GM18526 (cell line): ENCODE measurements around the gene CUBN.

Experiments used
- POLR2A ChIP-seq: IDR thresholded peaks from 3 replicates; pipeline ENCODE4 v1.6.1; 2011; ENCODE audit not compliant: insufficient read length; ENCODE audit errors: extremely low read depth

Gene CUBN

DNA sequence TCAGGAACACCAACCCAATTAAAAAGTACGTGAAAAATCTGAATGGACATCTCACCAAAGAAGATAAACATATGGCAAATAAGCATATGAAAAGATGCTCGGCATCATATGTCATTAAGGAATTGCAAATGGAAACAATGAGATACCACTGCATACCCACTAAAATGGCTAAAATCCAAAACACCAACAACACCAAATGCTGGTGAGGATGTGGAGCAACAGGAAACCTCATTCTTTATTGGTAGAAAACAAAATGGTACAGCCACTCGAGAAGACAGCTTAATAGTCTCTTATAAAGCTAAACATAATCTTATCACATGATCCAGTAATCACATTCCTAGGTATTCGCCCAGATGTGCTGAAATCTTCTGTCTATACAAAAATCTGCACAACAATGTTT lies 325.5 kb downstream of the CUBN start:
- no peak for TF ChIP-seq POLR2A

DNA sequence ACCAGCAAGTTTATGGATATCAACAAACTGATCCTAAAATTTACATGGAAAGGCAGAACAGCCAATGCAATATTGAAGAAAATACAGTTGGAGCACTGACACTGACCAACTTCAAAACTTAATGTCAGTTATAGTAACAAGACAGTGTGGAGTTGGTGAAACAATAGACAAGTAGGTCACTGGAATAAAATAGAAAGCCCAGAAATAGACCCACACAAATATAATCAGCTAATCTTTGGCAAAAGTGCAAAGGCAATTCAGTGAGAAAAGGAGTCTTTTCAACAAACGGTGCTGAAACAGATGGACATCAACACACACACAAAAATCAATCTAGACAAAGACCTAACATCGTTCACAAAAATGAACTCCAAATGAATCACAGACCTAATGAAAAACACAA lies 326.1 kb downstream of the CUBN start:
- no peak for TF ChIP-seq POLR2A

DNA sequence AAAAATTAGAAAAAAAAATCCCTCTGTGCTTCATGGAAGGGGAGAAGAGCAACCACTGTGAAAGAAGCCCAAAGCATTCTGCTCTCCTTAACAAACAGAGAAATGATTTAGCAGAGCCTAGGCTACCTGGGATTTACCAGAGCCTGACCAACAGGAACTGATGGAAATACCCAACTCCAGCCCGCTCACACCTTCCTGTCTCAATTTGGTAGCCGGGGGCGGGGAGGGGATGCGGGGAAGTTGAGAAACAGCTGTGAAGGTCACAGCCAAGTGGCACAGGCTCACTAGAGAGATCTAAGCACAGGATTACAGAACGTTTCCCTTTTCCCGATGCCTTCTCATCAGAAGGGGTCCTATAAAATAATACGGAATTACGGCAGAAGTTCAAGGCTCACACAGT lies 330.0 kb downstream of the CUBN start:
- no peak for TF ChIP-seq POLR2A

DNA sequence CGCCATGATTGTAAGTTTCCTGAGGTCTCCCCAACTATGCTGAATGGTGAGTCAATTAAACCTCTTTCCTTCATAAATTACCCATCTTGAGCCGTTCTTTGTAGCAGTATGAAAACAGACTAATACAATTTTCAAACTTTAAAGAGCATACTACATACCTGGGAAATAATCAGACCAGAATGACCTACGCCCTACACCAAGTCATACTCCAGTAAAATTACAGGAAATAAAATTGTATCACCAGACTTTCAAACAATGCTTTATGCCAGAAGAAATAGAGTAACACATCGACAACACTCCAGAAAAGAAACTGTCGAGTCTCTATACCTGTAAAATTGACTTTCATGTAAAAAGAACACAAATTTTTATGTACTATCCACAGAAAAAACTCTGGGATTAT lies 331.0 kb downstream of the CUBN start:
- no peak for TF ChIP-seq POLR2A

DNA sequence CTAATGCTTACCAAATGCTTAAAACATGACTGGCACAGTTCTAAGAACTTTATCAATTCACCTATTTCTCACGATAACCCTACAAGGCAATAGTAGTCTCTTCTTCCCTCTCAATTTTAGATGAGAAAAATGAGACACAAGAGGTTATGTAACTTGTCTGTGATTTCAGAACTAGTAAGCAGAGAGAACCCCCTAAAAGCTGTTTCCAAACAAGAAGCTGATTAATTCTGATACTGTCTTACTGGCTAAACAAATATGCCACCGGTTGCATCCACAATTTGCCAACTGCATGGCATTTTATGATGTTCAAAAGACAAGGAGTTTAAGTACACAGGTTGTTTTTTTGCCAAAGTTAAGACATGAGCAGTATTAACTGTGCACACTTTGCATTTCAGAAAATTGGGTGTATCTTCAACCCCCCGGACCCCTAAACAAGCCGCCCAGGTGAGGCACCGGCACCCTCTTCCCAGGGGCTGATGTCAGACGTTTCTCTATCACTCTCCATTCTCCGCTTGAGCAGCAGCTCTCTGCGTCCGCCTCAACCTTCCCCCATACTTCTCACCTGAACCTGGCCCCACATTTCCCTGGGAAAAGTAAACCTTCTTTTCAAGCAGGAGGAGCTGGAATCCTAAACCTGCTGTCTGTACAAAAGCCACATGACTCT lies 334.1 kb downstream of the CUBN start:
- TF ChIP-seq POLR2A = no peak

DNA sequence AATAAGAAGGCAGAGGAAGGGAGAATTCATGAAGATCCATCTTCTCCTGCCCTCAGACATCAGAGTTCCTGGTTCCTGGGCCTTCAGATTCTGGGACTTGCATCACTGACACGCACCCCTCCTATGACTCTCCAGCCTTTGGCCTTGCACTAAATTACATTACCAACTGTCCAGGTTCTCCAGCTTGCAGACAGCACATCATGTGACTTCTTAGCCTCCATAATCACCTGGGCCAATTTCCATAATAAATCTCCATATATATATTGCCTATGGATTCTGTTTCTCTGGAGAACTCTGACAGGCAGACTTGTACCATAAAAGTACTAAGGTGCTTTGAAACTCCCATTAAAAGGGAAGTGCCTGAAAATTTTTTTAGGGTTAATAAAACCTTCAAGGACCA lies 335.6 kb downstream of the CUBN start:
- no peak for TF ChIP-seq POLR2A

DNA sequence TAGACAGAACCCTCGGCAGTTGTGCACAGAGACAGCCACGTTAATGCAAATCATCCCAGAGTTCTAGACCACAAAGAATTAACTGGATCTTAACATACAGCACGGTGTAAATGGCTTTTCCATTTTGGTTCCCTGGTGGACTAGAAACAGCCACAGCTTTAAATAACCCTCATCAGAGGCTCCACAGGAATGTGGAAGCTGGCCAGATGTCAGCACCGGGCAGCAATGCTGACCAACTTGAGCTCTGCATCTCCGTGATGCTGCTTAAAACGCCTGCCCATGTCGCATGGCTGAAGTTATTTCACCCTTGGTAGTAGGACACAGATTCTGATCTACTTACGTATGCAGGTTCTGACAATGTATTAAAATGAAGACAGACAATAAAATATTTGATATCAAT lies 336.9 kb downstream of the CUBN start:
- no peak for TF ChIP-seq POLR2A

DNA sequence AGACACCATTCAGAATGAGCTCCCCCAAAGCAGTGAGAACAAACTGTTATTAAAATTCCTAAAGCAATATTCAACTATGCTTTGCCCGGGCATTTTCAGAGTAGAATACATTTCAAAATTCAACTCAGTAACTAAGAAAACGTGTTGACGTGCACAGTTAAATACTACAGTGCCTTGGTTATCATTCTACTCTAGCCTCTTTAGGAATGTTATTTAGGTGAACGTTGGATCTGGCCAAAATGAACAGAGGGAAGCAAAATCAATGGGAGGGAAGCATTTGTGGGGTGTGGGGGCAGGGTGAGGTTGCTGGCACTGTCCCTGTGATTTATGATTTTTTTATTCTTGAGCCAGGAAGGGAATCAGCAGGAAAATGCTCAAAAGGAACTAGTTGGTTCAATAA lies 339.8 kb downstream of the CUBN start:
- TF ChIP-seq POLR2A = no peak

DNA sequence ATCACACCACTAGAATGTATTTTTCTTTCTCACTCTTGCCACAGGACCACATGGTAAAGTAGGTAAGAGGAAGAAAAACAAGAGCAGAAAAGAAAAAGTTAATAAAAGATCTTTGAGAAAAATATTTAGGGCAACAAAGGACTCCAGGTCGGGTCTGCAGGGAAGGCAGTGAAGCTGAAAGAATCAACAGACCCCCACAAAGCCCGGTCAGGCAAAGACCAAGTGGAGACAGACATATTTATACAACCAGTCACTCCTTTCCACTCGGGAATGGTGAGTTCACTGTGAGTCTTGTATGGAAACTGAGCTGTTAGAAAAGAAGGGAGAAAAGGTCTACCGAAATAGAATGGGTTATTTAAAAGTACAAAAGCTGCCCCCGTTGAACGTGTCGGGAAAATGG lies 340.4 kb downstream of the CUBN start:
- TF ChIP-seq POLR2A = no peak

DNA sequence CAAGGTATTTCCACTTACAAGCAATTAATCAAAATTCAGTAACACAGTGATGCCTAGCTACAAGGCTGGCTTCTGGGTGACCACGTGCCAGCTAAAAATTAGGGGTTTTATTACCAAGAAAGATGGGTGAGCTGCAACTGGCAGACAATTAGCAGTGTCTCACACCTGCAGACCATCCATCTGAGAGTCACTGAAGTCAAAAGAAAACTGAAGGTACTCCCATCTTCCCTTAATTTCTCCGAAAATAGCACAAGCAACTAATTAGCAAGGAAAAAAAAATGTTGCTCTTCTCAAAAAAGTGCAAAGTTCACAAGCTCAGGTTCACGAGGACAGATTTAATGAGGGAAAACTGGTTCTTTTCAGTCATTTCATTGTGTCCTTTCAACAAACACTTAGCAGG lies 340.8 kb downstream of the CUBN start:
- TF ChIP-seq POLR2A = no peak

DNA sequence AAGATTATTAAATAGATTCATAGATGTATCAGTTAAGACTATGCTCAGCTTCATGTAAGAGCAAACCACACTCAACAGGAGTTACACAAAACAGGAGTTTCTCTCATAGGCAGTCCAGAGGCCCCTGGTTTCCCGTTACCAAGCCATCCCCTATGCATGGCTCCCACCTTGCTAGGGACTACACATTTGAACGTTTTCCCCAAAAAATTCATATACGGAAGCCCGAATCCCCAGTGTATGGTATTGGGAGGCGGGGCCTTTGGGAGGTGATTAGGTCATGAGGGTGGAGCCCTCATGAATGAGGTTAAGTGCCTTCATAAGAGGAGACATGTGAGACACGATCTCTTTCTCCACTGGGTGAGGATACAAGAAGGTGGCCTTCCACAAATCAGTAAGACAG lies 341.5 kb downstream of the CUBN start:
- TF ChIP-seq POLR2A = no peak

DNA sequence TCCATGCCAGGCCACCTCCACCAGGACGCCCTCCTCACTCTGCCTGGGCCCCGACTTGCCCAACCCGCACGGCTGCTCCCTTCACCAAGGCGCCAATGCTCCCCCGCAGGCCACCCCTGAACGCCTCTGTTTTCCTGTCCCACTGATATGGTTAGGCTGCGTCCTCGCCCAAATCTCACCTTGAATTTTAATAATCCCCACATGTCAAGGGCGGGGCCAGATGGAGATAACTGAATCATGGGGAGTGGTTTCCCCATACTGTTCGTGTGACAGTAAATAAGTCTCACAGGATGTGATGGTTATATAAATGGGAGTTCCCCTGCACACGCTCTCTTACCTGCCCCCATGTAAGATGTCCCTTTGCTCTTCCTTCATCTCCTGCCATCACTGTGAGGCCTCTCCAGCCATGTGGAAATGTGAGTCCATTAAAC lies 342.2 kb downstream of the CUBN start:
- TF ChIP-seq POLR2A = no peak

DNA sequence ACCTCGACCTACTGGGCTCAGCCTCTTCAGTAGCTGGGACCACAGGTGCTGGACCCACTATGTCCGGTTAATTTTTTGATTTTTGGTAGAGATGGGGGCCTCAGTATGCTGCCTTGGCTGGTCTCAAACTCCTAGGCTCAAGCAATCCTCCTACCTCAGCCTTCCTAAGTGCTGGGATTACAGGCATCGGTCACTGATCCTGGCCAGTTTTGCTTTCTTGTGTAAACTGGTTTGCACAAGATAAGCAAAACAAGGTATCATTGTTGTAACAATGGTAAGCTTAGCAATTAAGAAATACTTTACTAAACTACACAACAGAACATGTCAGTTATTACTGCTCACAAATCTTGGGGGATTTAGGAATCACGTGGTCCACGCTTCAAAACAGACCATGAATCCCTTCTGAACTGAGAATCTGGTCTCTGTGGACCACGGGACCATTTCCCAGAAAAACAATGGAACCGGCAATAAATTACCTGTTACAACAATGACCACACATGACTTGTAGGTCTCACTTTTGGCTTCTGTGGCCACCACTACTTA lies 349.2 kb downstream of the CUBN start:
- no peak for TF ChIP-seq POLR2A

DNA sequence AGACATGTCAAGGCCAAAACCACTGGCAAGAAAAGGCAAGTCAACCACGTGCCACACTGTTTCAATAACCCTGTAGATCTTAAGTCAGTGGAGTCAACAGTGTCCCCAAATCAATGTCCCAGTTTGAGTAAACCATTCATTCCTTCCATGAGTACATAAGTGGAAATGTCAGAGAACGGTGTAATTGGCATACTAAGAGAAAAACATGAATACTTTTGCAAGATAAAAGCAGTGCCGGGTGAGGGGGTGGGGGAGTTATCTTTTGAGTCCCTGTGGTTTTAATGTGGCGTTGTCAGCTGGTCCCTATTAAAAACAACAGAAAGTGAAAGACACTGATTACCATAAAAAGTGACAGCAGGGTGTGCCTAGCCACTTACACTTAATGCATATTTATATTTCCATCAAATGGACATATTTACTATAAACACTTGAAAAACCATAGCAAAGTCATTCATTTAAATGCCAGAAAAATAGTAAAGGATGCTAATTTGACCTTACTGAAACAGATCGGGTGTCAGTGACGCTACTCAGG lies 350.2 kb downstream of the CUBN start:
- TF ChIP-seq POLR2A = no peak

DNA sequence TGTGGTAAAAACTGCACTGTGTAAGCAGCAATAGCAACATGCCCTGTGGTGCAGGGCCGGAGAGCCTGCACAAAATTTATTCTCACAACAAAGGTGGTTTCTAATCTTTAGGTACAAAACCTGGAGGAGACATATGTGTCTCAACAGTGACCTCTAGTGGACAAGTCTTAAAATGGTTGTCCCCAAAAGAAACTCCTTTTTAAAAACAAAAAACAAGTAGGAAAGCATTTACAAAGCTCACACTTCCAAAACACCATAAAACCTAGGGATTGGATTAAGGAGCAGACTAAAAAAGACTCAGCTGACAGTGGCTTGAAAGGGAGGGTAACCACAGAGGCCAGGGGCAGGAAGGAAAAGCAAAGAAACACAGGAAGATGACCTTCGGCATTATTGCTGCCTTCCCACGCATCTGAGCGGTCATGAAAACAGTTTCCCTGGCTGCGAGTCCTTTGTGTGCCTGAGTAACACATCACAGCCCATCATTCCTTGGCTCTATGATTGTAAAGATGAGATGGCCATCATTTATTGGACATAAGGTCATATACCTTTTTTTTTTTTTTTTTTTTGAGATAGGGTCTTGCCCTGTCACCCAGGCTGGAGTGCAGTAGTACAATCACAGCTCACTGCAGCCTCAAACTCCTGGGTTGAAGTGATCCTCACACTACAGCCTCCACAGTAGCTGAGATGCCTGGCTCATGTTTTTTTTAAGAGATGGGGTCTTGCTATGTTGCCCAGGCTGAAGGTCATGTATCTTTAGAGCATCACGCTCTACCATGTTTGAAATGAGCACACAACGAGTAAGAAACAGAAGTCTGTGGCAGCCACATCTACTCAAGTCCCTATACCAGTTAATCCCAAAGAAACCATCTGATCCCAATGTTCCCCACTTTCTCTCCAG lies 351.9 kb downstream of the CUBN start:
- TF ChIP-seq POLR2A = no peak

DNA sequence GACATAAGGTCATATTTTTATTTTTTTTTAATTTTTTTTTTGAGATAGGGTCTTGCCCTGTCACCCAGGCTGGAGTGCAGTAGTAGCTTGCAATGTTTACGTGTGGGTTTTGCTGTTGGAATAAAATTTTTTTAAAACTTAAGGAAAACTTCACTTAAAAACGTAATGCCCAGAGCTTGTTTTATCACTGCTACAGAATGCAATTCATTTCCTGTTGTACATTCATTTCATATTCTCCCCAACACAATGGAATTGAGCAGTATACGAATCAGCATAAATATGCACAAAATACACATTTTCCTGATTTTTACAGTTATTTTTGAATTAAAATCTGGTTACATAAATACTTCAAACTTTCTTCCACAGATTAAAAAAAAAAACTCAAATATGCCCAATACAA lies 352.7 kb downstream of the CUBN start:
- TF ChIP-seq POLR2A = no peak
